Naive B cell (primary cell): ENCODE results near the gene DSCAML1. TPM values are rescaled to one million over a fixed set of nuclear protein-coding genes. Genes with fewer than 3 reads are reported as not detected.

Experiments
- ATAC-seq, 2 donors: fragments of 150-1000 bp; cut with Tn5 transposase; 2 replicates each; pipeline ENCODE4 v1.10.0; 2021; ENCODE audit warnings: low read depth in 2 of 2, mild to moderate bottlenecking in 2 of 2, moderate library complexity in 2 of 2
- DNase-seq: peaks from one replicate; pipeline ENCODE4 v3.0.0; 2022
- H3K27ac Mint-ChIP-seq, 6 donors: one replicate each; pipeline ENCODE4 v1.8.0; 2020 to 2022; ENCODE audit warnings: mild to moderate bottlenecking in 6 of 6, mixed read lengths in 6 of 6, moderate library complexity in 5 of 6, inconsistent platforms in 2 of 6
- H3K27me3 Mint-ChIP-seq, 3 donors: one replicate each; pipeline ENCODE4 v1.8.0; 2021 to 2022; ENCODE audit warnings: mixed read lengths in 3 of 3, mild to moderate bottlenecking in 1 of 3
- H3K36me3 Mint-ChIP-seq, 2 donors: one replicate each; pipeline ENCODE4 v1.8.0; 2020 to 2022; ENCODE audit warnings: mixed read lengths in 2 of 2, inconsistent platforms in 1 of 2, mild to moderate bottlenecking in 1 of 2
- H3K4me1 Mint-ChIP-seq, 3 donors: one replicate each; pipeline ENCODE4 v1.8.0; 2020 to 2022; ENCODE audit warnings: mixed read lengths in 3 of 3, inconsistent platforms in 1 of 3, mild to moderate bottlenecking in 1 of 3, moderate library complexity in 1 of 3
- H3K4me3 Mint-ChIP-seq, 8 donors: one replicate each; pipeline ENCODE4 v1.8.0; 2020 to 2022; ENCODE audit warnings: mild to moderate bottlenecking in 8 of 8, mixed read lengths in 8 of 8, moderate library complexity in 8 of 8, inconsistent platforms in 2 of 8
- H3K9me3 Mint-ChIP-seq, 7 donors: one replicate each; pipeline ENCODE4 v1.8.0; 2020 to 2022; ENCODE audit warnings: mixed read lengths in 7 of 7, mild to moderate bottlenecking in 5 of 7, inconsistent platforms in 2 of 7, moderate library complexity in 1 of 7
- polyA plus RNA-seq, 6 donors: library from polyadenylated mRNA; unstranded; fragments of 300-500 nt; fragmentation: Illumina TruSeq; gene quantifications; one replicate each; pipeline ENCODE4 v1.2.3, GENCODE V29; 2021; ENCODE audit warnings: low read depth in 6 of 6

The DSCAML1 gene
- polyA plus RNA-seq, 6 donors from 2014 or later = 0.03 to 0.25 (median 0.11) TPM; not detected in 3

DNA sequence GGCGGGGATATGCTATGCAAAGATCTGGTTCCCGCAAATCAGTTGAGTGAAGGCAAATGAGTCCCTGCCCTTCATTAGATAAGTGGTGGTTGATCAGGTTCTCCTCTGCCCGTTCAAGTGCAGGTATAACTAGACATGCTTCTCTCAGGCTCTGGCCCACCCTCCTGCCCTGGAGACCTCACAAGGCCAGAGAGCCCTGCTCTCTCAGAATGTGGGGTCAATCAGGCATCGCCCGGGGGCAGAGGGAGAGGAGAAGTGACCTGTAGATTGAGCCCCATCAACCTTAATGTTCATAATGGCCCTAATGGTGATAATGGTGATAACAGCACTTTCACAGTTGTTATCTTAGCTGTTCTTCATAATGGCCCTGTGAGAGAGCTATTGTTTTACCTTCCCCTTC lies 224.3 kb downstream of the DSCAML1 start:
- H3K4me1 Mint-ChIP-seq = no peaks in the 10 kb centered on the region
- H3K27ac Mint-ChIP-seq = no peak overlapping the region
- DNase-seq (no peak), ATAC-seq (no peak)
- H3K36me3 Mint-ChIP-seq = peaks cover 0 to 9% of the 10 kb centered on the region in 2 donors
- H3K4me3 Mint-ChIP-seq = no peak overlapping the region
- peaks cover 5 to 10% (median 5%) of the 10 kb centered on the region in 3 donors for H3K27me3 Mint-ChIP-seq
- H3K9me3 Mint-ChIP-seq = peaks cover 0 to 5% (median 4%) of the 10 kb centered on the region in 7 donors

DNA sequence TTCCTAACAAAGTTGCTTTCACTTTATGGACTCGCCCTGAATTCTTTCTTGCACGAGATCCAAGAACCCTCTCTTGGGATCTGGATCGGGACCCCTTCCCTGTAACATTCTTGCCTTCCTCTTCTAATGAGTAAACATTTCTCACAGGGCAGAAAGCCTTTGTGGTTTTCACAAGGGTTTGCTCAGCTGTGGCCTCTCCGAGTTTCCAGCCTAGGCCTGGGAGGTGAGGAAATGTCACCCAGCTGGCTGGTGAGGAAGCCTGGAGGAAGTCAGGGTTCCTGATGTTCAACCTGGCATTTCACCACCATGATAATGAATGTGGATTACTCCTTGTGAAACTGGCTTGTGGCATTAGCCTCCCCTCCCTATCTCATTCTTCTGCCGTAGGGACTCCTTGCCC lies 224.9 kb downstream of the DSCAML1 start:
- ATAC-seq (no peak), DNase-seq (no peak)
- Mint-ChIP-seq H3K4me3 (no peak overlapping the region), H3K27ac (no peak overlapping the region), H3K4me1 (no peaks in the 10 kb centered on the region), H3K36me3 (peaks cover 0 to 9% of the 10 kb centered on the region in 2 donors), H3K9me3 (peaks cover 0 to 5% (median 4%) of the 10 kb centered on the region in 7 donors), H3K27me3 (peaks cover 5 to 10% (median 5%) of the 10 kb centered on the region in 3 donors)

- H3K36me3 Mint-ChIP-seq = peaks cover 0 to 9% of the 10 kb centered on the region in 2 donors
- H3K4me1 Mint-ChIP-seq = no peaks in the 10 kb centered on the region
- DNase-seq = no peak
- no peak for ATAC-seq
- peaks cover 5 to 10% (median 5%) of the 10 kb centered on the region in 3 donors for H3K27me3 Mint-ChIP-seq
- H3K4me3 Mint-ChIP-seq = peak overlapping the region in 1 of 8 donors; percentile 81
- H3K27ac Mint-ChIP-seq = no peak overlapping the region
- peaks cover 0 to 5% (median 4%) of the 10 kb centered on the region in 7 donors for H3K9me3 Mint-ChIP-seq
These were observed 226.3 kb downstream of the DSCAML1 start for GRCh38 chr11:117570701-117571100.

GRCh38 chr11:117569911-117570310 lies 227.1 kb downstream of the DSCAML1 start:
- no peak for ATAC-seq
- peaks cover 0 to 9% of the 10 kb centered on the region in 2 donors for H3K36me3 Mint-ChIP-seq
- H3K27me3 Mint-ChIP-seq = peaks cover 5 to 10% (median 5%) of the 10 kb centered on the region in 3 donors
- H3K27ac Mint-ChIP-seq = no peak overlapping the region
- H3K4me3 Mint-ChIP-seq = no peak overlapping the region
- DNase-seq = no peak
- no peaks in the 10 kb centered on the region for H3K4me1 Mint-ChIP-seq
- peaks cover 0 to 5% (median 4%) of the 10 kb centered on the region in 7 donors for H3K9me3 Mint-ChIP-seq

DNA sequence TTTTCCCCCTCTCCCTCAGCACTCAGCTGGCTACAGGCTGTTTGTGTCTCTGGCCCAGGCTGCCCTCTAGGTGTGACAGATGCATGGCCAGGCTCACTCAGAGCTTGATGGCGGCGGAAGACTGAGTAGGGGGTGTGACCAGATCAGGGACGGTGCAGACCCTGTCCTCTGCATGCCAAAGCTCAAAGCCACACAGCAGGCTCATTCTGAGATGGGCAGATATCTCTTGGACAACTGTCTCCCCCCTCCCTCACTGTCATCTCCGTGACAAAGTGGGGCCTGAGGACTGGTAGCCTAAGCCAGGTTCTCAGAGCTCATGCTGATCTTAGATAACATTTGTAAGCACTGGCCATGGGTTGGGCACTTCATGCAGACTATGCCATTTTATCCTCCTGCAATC lies 231.3 kb downstream of the DSCAML1 start:
- Mint-ChIP-seq H3K4me3 (no peak overlapping the region), H3K27ac (no peak overlapping the region), H3K36me3 (peaks cover 0 to 9% of the 10 kb centered on the region in 2 donors), H3K9me3 (peaks cover 0 to 5% (median 4%) of the 10 kb centered on the region in 7 donors), H3K4me1 (peaks cover 0 to 5% (median 0%) of the 10 kb centered on the region in 3 donors), H3K27me3 (peaks cover 0 to 12% (median 5%) of the 10 kb centered on the region in 3 donors)
- DNase-seq (no peak), ATAC-seq (no peak)

GRCh38 chr11:117564321-117564720 lies 232.7 kb downstream of the DSCAML1 start:
- no peak for DNase-seq
- Mint-ChIP-seq H3K27me3 (peaks cover 0 to 12% (median 0%) of the 10 kb centered on the region in 3 donors), H3K4me1 (peaks cover 0 to 5% (median 0%) of the 10 kb centered on the region in 3 donors)

DNA sequence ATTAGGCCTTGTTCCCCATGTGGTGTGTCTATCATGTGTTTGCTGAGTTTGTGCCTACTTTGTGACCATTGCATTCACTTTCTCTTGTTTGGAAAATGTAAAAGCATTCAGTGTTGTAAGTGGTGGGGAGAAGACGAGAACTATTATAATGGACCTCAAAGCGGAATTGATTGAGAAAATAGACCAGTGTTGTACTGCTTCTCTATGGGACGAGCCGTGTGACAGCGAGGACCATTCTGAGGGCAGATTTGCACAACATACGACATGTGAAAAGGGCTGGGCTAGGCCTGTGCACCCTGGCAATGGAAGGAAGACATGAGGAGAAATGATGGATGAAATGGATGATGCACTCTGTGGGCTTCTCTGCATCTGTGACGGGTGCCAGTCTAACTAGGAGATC lies 233.5 kb downstream of the DSCAML1 start:
- Mint-ChIP-seq H3K4me1 (peaks cover 0 to 5% (median 0%) of the 10 kb centered on the region in 3 donors), H3K9me3 (peaks cover 0 to 3% (median 0%) of the 10 kb centered on the region in 7 donors), H3K27me3 (peaks cover 0 to 12% (median 0%) of the 10 kb centered on the region in 3 donors), H3K27ac (no peak overlapping the region), H3K36me3 (no peaks in the 10 kb centered on the region), H3K4me3 (no peak overlapping the region)
- ATAC-seq (no peak), DNase-seq (no peak)

More at GRCh38 chr11:117564321-117564720, 232.7 kb downstream of the DSCAML1 start:
- H3K4me3 Mint-ChIP-seq = no peak overlapping the region
- H3K27ac Mint-ChIP-seq = peak overlapping the region in 1 of 6 donors; percentile 78
- peaks cover 0 to 2% of the 10 kb centered on the region in 2 donors for H3K36me3 Mint-ChIP-seq
- ATAC-seq = no peak
- peaks cover 0 to 3% (median 2%) of the 10 kb centered on the region in 7 donors for H3K9me3 Mint-ChIP-seq

GRCh38 chr11:117562136-117562535 lies 234.9 kb downstream of the DSCAML1 start:
- Mint-ChIP-seq H3K36me3 (no peaks in the 10 kb centered on the region), H3K4me1 (peaks cover 0 to 5% (median 0%) of the 10 kb centered on the region in 3 donors), H3K27ac (no peak overlapping the region), H3K4me3 (no peak overlapping the region), H3K27me3 (peaks cover 0 to 21% (median 8%) of the 10 kb centered on the region in 3 donors), H3K9me3 (no peaks in the 10 kb centered on the region)
- DNase-seq (no peak), ATAC-seq (no peak)

DNA sequence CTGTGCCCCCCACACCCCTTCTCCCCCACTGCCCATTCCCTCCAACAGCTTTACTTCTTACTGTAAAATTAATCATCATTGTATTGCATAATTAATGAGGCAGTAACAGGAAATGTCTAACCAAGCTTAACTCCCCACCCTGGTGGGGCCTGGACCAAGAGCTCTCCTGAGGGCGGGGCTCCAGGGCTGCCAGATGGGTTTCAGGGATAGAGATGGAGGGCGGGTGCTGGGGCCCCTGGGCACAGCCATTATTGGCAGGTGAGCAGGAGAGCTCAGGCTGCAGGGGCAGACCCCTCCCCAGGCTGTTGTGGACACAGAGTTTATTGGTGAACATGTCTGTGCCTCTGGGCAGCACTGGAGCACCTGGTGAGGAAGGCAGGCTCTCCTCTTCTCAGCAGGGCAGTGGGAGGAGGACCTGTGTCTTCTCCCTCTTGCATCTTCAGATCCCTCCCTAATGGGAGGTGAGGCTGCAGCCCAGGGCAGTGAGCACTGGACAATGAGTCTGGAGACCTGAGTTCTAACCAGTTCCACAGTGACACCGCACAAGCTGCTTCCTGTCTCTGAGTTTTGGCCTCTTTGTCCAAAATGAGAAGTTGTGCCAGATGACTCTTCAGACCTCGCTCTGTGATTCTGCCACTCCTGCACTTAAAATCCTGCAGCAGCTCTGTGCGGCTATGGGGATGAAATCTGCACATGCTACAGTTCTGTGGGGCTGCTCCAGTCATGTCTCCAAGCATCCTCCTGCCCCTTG lies 236.1 kb downstream of the DSCAML1 start:
- ATAC-seq = no peak
- peak overlapping the region in 1 of 6 donors; percentile 10 for H3K27ac Mint-ChIP-seq
- DNase-seq = no peak
- peaks cover 0 to 5% (median 0%) of the 10 kb centered on the region in 3 donors for H3K4me1 Mint-ChIP-seq
- H3K36me3 Mint-ChIP-seq = no peaks in the 10 kb centered on the region
- peaks cover 0 to 21% (median 14%) of the 10 kb centered on the region in 3 donors for H3K27me3 Mint-ChIP-seq
- no peaks in the 10 kb centered on the region for H3K9me3 Mint-ChIP-seq
- H3K4me3 Mint-ChIP-seq = peak overlapping the region in 1 of 8 donors; percentile 36

- H3K9me3 Mint-ChIP-seq = no peaks in the 10 kb centered on the region
- no peak overlapping the region for H3K4me3 Mint-ChIP-seq
- ATAC-seq (no peak), DNase-seq (no peak)
- H3K36me3 Mint-ChIP-seq = no peaks in the 10 kb centered on the region
- H3K27me3 Mint-ChIP-seq = peaks cover 6 to 28% (median 23%) of the 10 kb centered on the region in 3 donors
- no peak overlapping the region for H3K27ac Mint-ChIP-seq
- H3K4me1 Mint-ChIP-seq = peaks cover 0 to 5% (median 0%) of the 10 kb centered on the region in 3 donors
These were observed 237.3 kb downstream of the DSCAML1 start for GRCh38 chr11:117559698-117560097.

GRCh38 chr11:117557361-117557760 lies 239.7 kb downstream of the DSCAML1 start:
- Mint-ChIP-seq H3K9me3 (no peaks in the 10 kb centered on the region), H3K4me1 (peaks cover 0 to 5% (median 0%) of the 10 kb centered on the region in 3 donors), H3K27me3 (peaks cover 15 to 23% (median 22%) of the 10 kb centered on the region in 3 donors), H3K4me3 (no peak overlapping the region), H3K27ac (no peak overlapping the region), H3K36me3 (no peaks in the 10 kb centered on the region)
- no peak for DNase-seq
- ATAC-seq = no peak

DNA sequence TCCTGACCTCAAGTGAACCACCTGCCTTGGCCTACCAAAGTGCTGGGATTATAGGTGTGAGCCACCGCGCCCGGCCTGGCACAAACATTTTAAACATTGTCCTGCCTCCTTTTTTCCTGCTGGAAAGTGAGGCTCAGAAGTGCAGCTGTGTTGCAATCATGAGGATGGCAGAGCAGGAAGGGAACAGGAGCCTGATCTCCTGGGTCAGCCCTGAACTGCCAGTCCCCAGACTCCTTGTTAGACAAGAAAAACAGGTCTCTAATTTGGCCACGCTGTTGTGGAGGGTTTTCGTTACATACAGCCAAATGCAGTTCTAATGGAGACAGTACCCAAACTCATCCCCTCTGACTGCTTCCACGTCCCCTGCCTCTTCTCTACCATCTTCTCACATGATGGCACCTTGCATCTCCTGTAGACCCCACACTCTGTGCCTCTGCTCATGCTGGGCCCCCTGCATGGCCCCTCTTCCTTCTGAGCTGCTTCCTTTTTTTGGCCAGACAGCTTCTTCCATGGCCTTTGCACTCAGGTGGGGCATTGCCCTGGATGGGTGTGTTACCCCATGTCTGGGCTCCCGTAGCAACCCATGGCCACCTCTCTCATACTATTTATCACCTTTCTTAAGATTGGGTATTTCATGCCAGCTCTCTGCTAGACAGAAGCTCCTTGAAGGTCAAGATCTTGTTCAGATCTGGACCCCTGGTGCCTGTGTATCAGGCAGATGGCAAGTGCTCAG lies 242.2 kb downstream of the DSCAML1 start:
- Mint-ChIP-seq H3K4me1 (no peaks in the 10 kb centered on the region), H3K27me3 (peaks cover 15 to 36% (median 21%) of the 10 kb centered on the region in 3 donors)

GRCh38 chr11:117552626-117553025 lies 244.4 kb downstream of the DSCAML1 start:
- no peaks in the 10 kb centered on the region for H3K4me1 Mint-ChIP-seq
- ATAC-seq = no peak
- H3K4me3 Mint-ChIP-seq = no peak overlapping the region
- H3K9me3 Mint-ChIP-seq = no peaks in the 10 kb centered on the region
- no peak overlapping the region for H3K27ac Mint-ChIP-seq
- no peak for DNase-seq
- no peaks in the 10 kb centered on the region for H3K36me3 Mint-ChIP-seq
- peaks cover 17 to 30% (median 19%) of the 10 kb centered on the region in 3 donors for H3K27me3 Mint-ChIP-seq

More for the DNA sequence above, 242.2 kb downstream of the DSCAML1 start:
- Mint-ChIP-seq H3K27ac (no peak overlapping the region), H3K9me3 (no peaks in the 10 kb centered on the region), H3K4me3 (no peak overlapping the region), H3K36me3 (no peaks in the 10 kb centered on the region)
- DNase-seq (no peak), ATAC-seq (no peak)
